Stimulated activated naive B cell treated with anti-CD40 and anti-IgM and Interleukin-4, amounts not matched to agents 10 μg/mL and 1 μg/mL and 100 μg/mL, for 72 hours (primary cell): Measurements from ENCODE around the gene CCL11.

Experiments used
- ATAC-seq, 2 donors: fragments of 150-1000 bp; cut with Tn5 transposase; replicated peaks; 2 replicates each; pipeline ENCODE4 v1.10.0; 2021; ENCODE audit warnings: moderate library complexity in 1 of 2
- DNase-seq: peaks from one replicate; pipeline ENCODE4 v3.0.0; 2021
- H3K27ac Mint-ChIP-seq: one replicate; pipeline ENCODE4 v1.8.0; 2022; ENCODE audit warnings: mild to moderate bottlenecking, mixed read lengths
- H3K27me3 Mint-ChIP-seq, 2 donors: one replicate each; pipeline ENCODE4 v1.8.0; 2022; ENCODE audit warnings: mixed read lengths in 2 of 2
- H3K36me3 Mint-ChIP-seq, 2 donors: one replicate each; pipeline ENCODE4 v1.8.0; 2022; ENCODE audit warnings: mixed read lengths in 2 of 2, mild to moderate bottlenecking in 1 of 2
- H3K4me1 Mint-ChIP-seq, 2 donors: one replicate each; pipeline ENCODE4 v1.8.0; 2022; ENCODE audit warnings: mixed read lengths in 2 of 2, mild to moderate bottlenecking in 1 of 2
- H3K4me3 Mint-ChIP-seq, 2 donors: one replicate each; pipeline ENCODE4 v1.8.0; 2022; ENCODE audit warnings: mild to moderate bottlenecking in 2 of 2, mixed read lengths in 2 of 2, moderate library complexity in 1 of 2
- H3K9me3 Mint-ChIP-seq, 2 donors: one replicate each; pipeline ENCODE4 v1.8.0; 2022; ENCODE audit warnings: mixed read lengths in 2 of 2, mild to moderate bottlenecking in 1 of 2

CCL11 gene

DNA sequence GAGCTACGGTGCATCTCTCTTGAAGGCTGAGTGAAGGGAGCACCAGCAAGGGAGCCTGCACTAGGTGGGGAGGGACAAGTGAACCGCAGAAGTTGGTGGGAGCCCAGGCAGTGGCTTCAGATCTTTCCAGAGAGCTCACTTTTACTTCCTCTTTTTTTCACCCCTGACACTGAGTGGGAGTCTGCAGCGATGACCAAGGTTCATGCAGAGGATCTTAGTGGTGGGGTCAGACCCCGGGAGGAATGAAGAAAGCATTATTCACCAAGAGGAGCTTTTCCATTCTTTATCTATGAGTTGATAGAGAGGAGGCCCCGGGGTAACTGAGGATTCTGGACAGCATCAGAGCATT lies 33.5 kb upstream of the CCL11 start:
- Mint-ChIP-seq H3K27me3 (peaks cover 30% of the 10 kb centered on the region in 2 donors), H3K36me3 (no peaks in the 10 kb centered on the region)

DNA sequence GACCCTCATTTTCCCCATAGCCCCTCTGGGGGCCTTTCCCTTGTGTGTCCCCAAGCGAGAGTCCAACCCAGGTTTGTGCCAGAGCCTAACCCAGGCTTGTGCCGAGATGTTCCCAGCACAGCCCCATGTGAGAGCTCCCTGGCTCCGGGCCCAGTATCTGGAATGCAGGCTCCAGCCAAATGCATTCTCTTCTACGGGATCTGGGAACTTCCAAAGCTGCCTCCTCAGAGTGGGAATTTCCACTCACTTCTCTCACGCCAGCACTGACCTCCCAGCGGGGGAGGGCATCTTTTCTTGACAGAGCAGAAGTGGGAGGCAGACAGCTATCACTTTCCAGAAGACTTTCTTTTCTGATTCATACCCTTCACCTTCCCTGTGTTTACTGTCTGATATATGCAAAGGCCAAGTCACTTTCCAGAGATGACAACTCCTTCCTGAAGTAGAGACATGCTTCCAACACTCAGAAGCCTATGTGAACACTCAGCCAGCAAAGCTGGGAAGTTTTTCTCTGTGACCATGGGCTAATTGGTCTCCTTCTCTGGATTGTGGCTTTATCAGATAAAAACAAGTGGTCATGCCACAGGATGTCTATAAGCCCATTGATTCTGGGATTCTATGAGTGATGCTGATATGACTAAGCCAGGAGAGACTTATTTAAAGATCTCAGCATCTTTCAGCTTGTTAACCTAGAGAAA lies 33.0 kb upstream of the CCL11 start:
- peak overlapping the region; percentile 30 to 51 for H3K4me3 Mint-ChIP-seq
- H3K4me1 Mint-ChIP-seq: peaks cover 27 to 63% of the 10 kb centered on the region in 2 donors
- no peaks in the 10 kb centered on the region for H3K9me3 Mint-ChIP-seq
- peaks cover 33 to 35% of the 10 kb centered on the region in 2 donors for H3K27me3 Mint-ChIP-seq
- H3K27ac Mint-ChIP-seq: peak overlapping the region; percentile 52
- ATAC-seq (peak; percentile 51 to 64), DNase-seq (no peak)
- no peaks in the 10 kb centered on the region for H3K36me3 Mint-ChIP-seq

More for the DNA sequence above, 33.5 kb upstream of the CCL11 start:
- ATAC-seq (peak; percentile 87 to 88), DNase-seq (peak; percentile 59)
- peak overlapping the region; percentile 30 to 51 for H3K4me3 Mint-ChIP-seq
- no peaks in the 10 kb centered on the region for H3K9me3 Mint-ChIP-seq
- H3K27ac Mint-ChIP-seq: peak overlapping the region; percentile 52
- peaks cover 27 to 64% of the 10 kb centered on the region in 2 donors for H3K4me1 Mint-ChIP-seq

DNA sequence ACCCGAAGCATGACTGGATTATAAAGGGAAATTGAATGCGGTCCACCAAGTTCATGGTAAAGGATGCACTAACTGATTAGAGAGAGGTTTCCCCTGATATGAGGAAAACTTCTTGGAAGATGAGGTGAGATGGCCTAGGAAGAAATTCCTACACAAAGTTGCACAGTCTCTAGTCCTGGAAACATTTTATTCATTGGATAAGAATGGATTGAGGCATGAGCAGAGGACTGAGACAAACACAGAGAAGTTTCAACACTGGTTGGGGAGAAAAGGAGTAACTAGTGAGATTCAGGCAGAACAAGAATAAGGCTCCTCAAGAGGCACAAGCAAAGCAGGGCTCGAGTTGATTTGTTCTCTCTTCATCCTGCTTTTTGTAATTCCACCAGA lies 32.4 kb upstream of the CCL11 start:
- H3K4me3 Mint-ChIP-seq: no peak overlapping the region
- no peaks in the 10 kb centered on the region for H3K36me3 Mint-ChIP-seq
- H3K4me1 Mint-ChIP-seq: peaks cover 27 to 57% of the 10 kb centered on the region in 2 donors
- ATAC-seq (no peak), DNase-seq (no peak)
- no peaks in the 10 kb centered on the region for H3K9me3 Mint-ChIP-seq
- no peak overlapping the region for H3K27ac Mint-ChIP-seq
- peaks cover 33 to 38% of the 10 kb centered on the region in 2 donors for H3K27me3 Mint-ChIP-seq

DNA sequence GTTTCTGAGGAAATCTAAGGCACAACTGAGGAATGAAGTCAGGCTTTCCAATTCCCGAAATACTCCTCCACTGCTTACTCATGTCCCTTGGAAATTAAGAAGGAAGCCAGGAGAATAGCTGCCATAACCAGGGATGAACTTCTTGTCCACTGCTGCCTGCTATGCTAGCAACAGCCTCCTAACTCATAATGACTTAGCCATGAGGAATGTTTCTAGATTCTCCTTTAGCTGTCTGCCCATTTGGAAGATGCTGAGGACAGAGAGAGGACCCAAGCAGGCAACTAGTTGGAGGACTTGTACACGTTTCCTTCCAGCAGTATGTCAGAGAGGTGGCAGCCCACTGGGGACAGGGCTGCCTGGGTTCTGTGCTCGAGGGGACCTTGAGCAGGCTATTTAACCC lies 31.4 kb upstream of the CCL11 start:
- DNase-seq (no peak), ATAC-seq (no peak)
- no peak overlapping the region for H3K4me3 Mint-ChIP-seq
- no peaks in the 10 kb centered on the region for H3K9me3 Mint-ChIP-seq
- H3K27me3 Mint-ChIP-seq: peaks cover 31 to 44% of the 10 kb centered on the region in 2 donors
- no peaks in the 10 kb centered on the region for H3K36me3 Mint-ChIP-seq
- H3K27ac Mint-ChIP-seq: no peak overlapping the region
- peaks cover 26 to 47% of the 10 kb centered on the region in 2 donors for H3K4me1 Mint-ChIP-seq

DNA sequence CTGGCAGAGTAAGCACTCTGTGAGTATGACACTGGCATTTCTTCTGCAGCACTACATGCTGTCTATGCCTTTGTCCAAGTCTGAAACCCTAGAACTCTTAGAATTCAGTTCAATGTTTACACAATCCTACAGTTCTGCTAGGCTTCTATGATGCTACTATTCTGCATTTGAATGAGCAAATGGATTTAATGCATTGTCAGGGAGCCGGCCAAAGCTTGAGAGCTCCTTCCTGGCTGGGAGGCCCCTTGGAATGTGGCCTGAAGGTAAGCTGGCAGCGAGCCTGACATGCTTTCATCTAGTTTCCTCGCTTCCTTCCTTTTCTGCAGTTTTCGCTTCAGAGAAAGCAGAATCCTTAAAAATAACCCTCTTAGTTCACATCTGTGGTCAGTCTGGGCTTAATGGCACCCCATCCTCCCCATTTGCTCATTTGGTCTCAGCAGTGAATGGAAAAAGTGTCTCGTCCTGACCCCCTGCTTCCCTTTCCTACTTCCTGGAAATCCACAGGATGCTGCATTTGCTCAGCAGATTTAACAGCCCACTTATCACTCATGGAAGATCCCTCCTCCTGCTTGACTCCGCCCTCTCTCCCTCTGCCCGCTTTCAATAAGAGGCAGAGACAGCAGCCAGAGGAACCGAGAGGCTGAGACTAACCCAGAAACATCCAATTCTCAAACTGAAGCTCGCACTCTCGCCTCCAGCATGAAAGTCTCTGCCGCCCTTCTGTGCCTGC lies 30.7 kb upstream of the CCL11 start, which contains the start of gene CCL2:
TSS of gene CCL2 (plus strand) at position 635 of the 730 bp plus-strand sequence. CDS start at position 700, 65 bp downstream.
- no peaks in the 10 kb centered on the region for H3K36me3 Mint-ChIP-seq
- H3K9me3 Mint-ChIP-seq: no peaks in the 10 kb centered on the region
- H3K4me3 Mint-ChIP-seq: peak within 1 kb of the TSS; percentile 30 to 56
- H3K27me3 Mint-ChIP-seq: peaks cover 33 to 51% of the 10 kb centered on the region in 2 donors
- H3K4me1 Mint-ChIP-seq: peaks cover 26 to 40% of the 10 kb centered on the region in 2 donors
- no peak for DNase-seq
- no peak within 1 kb of the TSS for H3K27ac Mint-ChIP-seq
- ATAC-seq: peak; percentile 40 to 59

DNA sequence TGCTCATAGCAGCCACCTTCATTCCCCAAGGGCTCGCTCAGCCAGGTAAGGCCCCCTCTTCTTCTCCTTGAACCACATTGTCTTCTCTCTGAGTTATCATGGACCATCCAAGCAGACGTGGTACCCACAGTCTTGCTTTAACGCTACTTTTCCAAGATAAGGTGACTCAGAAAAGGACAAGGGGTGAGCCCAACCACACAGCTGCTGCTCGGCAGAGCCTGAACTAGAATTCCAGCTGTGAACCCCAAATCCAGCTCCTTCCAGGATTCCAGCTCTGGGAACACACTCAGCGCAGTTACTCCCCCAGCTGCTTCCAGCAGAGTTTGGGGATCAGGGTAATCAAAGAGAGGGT lies 30.2 kb upstream of the CCL11 start:
- Mint-ChIP-seq H3K36me3 (no peaks in the 10 kb centered on the region), H3K27ac (no peak overlapping the region), H3K4me1 (peaks cover 26 to 38% of the 10 kb centered on the region in 2 donors), H3K4me3 (peak overlapping the region in 1 of 2 donors; percentile 56), H3K27me3 (peaks cover 32 to 57% of the 10 kb centered on the region in 2 donors), H3K9me3 (no peaks in the 10 kb centered on the region)
- ATAC-seq (no peak), DNase-seq (no peak)

DNA sequence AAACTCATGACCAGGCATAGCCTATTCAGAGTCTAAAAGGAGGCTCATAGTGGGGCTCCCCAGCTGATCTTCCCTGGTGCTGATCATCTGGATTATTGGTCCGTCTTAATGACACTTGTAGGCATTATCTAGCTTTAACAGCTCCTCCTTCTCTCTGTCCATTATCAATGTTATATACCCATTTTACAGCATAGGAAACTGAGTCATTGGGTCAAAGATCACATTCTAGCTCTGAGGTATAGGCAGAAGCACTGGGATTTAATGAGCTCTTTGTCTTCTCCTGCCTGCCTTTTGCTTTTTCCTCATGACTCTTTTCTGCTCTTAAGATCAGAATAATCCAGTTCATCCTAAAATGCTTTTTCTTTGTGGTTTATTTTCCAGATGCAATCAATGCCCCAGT lies 29.7 kb upstream of the CCL11 start:
- Mint-ChIP-seq H3K27me3 (peaks cover 31 to 55% of the 10 kb centered on the region in 2 donors), H3K27ac (no peak overlapping the region), H3K4me3 (no peak overlapping the region), H3K9me3 (no peaks in the 10 kb centered on the region), H3K36me3 (no peaks in the 10 kb centered on the region), H3K4me1 (peaks cover 26 to 36% of the 10 kb centered on the region in 2 donors)
- ATAC-seq (no peak), DNase-seq (no peak)

DNA sequence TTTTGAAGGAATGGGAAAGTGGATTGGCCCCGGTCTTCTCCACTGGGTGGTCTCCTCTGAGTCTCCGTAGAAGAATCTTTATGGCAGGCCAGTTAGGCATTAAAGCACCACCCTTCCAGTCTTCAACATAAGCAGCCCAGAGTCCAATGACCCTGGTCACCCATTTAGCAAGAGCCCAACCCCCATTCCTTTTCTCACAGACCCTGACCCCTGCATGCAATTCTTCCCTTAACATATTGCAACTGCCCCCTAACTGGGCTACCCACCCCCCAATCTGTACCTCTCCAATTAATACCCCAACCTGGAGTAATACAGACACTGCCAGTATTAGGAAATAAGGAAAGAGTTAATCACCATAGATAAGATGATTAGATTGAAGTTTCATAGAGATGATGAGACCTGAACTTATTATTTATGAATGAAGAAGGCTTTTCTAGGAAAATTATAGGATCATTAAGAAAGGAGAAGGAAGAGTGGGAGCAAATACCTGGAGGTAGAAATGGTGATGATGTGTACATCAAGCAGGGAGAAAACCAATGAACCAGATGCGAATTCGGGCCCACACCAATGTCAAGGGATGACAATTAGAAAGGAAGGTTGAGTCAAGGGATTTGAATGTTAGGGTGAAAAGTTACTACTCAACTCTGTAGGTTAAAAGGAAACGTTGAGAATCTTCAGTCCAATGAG lies 28.1 kb upstream of the CCL11 start:
- ATAC-seq (no peak), DNase-seq (no peak)
- Mint-ChIP-seq H3K27ac (no peak overlapping the region), H3K36me3 (no peaks in the 10 kb centered on the region), H3K9me3 (no peaks in the 10 kb centered on the region), H3K4me1 (peaks cover 16 to 20% of the 10 kb centered on the region in 2 donors), H3K27me3 (peaks cover 25 to 58% of the 10 kb centered on the region in 2 donors), H3K4me3 (no peak overlapping the region)

DNA sequence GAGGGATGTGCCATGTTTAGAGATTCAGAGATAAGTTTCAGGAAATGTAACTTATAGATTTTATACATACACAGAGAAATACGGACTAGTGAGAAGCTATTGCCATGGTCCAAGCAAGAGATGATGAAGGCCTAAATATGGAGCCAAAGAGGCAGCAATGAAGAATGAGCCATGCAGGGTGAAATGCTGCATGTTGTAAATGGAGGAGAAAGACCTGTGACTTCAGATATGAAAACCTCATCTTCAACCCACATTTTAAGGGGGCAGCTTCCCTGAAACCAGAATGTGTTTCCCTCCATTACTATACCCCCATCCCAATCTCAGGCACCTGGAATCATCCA lies 27.6 kb upstream of the CCL11 start:
- DNase-seq: no peak
- no peak overlapping the region for H3K4me3 Mint-ChIP-seq
- H3K27ac Mint-ChIP-seq: no peak overlapping the region
- H3K9me3 Mint-ChIP-seq: no peaks in the 10 kb centered on the region
- H3K27me3 Mint-ChIP-seq: peaks cover 25 to 59% of the 10 kb centered on the region in 2 donors
- H3K36me3 Mint-ChIP-seq: no peaks in the 10 kb centered on the region
- peaks cover 11 to 15% of the 10 kb centered on the region in 2 donors for H3K4me1 Mint-ChIP-seq
- no peak for ATAC-seq

DNA sequence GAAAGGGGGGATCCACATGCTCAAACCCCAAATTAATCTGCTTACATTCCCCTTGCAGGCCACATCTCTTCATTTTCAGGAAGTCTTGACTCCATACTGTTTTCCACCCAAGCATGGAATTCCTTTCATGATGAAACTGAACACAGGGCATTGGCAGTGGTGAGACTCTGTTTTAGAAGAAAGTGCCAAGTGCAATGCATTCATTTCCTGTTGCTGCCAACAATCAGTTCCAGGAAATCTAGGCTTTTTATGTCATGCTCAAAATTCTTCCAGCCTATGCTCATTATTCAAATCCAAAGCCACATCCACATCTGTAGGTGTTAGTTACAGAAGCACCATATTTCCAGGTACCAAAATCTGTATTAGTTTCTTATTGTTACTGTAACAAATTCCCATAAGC lies 26.4 kb upstream of the CCL11 start:
- no peak for DNase-seq
- Mint-ChIP-seq H3K9me3 (no peaks in the 10 kb centered on the region), H3K27ac (no peak overlapping the region), H3K27me3 (peaks cover 29 to 59% of the 10 kb centered on the region in 2 donors), H3K36me3 (no peaks in the 10 kb centered on the region), H3K4me3 (no peak overlapping the region), H3K4me1 (peaks cover 7 to 9% of the 10 kb centered on the region in 2 donors)
- ATAC-seq: no peak

DNA sequence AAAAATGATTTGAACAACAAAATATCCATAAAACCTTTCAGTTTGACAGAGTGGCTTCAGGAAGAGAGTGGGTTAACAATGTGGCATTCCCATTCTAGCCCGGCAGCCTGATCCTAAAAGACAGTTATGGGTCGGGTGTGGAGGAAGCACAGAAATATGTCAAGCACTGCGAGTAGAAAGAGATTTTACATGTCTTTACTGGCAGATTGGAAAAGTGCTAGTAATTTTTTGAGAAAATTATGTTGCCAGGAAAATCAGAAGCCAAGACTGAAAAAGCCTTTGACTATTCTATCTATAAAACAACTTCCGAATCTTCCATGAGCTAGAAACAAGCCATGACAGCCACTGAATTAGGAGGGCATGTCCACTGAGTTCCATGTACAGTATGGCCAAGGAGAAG lies 24.7 kb upstream of the CCL11 start:
- H3K27me3 Mint-ChIP-seq: peaks cover 32 to 64% of the 10 kb centered on the region in 2 donors

DNA sequence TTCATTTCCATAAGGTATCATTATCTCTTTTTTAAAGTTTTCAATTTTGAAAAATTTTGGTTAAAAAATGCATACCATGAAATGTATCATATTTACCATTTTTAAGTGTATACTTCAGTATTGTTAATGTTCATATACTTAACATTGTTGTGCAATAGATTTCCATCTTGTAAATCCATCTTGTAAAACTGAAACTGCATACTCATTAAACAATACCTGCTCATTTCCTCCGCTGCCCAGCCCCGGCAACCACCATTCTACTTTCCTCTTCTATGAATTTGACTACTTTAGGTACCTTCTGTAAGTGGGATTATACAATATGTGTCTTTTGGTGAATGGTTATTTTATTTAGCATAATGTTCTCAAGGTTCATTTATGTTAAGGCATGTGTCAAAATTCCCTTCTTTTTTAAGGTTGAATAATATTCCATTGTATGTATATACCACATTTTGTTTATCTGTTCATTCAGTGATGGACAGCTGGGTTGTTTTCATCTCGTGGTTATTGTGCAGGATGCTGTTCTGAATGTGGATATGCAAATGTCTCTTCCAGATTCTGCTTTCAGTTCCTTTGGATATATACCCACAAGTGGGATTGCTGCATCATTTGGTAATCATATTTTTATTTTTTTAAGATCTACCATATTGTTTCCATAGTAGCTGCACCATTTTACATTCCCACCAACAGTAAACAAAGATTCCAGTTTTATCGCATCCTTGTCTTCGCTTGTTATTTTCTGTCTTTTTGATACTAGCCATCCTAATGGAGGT lies 23.8 kb upstream of the CCL11 start:
- ATAC-seq: no peak
- peaks cover 36 to 64% of the 10 kb centered on the region in 2 donors for H3K27me3 Mint-ChIP-seq
- no peak overlapping the region for H3K27ac Mint-ChIP-seq
- no peaks in the 10 kb centered on the region for H3K4me1 Mint-ChIP-seq
- H3K4me3 Mint-ChIP-seq: no peak overlapping the region
- H3K9me3 Mint-ChIP-seq: no peaks in the 10 kb centered on the region
- no peak for DNase-seq
- no peaks in the 10 kb centered on the region for H3K36me3 Mint-ChIP-seq

More for the DNA sequence above, 24.7 kb upstream of the CCL11 start:
- Mint-ChIP-seq H3K4me3 (no peak overlapping the region), H3K27ac (no peak overlapping the region), H3K9me3 (no peaks in the 10 kb centered on the region), H3K4me1 (no peaks in the 10 kb centered on the region), H3K36me3 (no peaks in the 10 kb centered on the region)
- ATAC-seq: no peak
- no peak for DNase-seq

DNA sequence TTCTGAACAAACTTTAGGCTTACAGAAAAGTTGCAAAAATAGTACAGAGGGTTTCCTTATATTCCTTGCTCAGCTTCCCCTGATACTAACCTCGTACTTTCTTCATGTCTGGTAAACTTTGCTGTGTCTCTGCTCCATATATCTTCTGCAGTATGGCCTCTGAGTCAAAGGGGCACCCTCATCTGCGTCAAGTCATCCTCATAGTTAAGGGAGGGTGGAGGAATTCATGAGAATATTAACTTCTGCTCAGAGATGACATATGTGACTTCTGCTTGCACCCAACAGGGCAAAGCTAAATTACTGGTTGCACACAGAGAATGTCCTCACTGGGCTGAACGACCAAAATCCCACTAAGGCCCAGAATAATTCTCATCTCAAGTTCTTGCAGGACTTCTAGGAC lies 19.8 kb upstream of the CCL11 start:
- H3K4me1 Mint-ChIP-seq: no peaks in the 10 kb centered on the region
- no peaks in the 10 kb centered on the region for H3K9me3 Mint-ChIP-seq
- no peak overlapping the region for H3K4me3 Mint-ChIP-seq
- ATAC-seq (no peak), DNase-seq (no peak)
- no peak overlapping the region for H3K27ac Mint-ChIP-seq
- H3K27me3 Mint-ChIP-seq: peaks cover 42 to 56% of the 10 kb centered on the region in 2 donors
- no peaks in the 10 kb centered on the region for H3K36me3 Mint-ChIP-seq

DNA sequence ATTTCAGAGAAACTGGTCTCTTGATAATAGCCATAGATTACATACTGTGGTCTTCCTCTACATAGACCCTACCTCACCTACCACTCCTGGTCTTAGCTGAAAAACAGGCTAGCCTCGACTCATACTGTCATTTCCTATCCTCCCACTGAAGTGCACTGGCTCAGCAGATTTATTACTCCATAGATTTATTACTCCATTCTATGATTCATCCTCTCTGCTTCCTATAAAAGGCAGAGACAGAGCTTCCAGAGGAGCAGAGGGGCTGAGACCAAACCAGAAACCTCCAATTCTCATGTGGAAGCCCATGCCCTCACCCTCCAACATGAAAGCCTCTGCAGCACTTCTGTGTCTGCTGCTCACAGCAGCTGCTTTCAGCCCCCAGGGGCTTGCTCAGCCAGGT lies 15.6 kb upstream of the CCL11 start, which contains the start of gene CCL7:
TSS of gene CCL7 (plus strand) at position 253 of the 400 bp plus-strand sequence. CDS start at position 323, 70 bp downstream.
- no peaks in the 10 kb centered on the region for H3K9me3 Mint-ChIP-seq

More for the DNA sequence above, 15.6 kb upstream of the CCL11 start, which contains the start of gene CCL7:
- Mint-ChIP-seq H3K36me3 (no peaks in the 10 kb centered on the region), H3K27me3 (peaks cover 65 to 75% of the 10 kb centered on the region in 2 donors), H3K4me1 (no peaks in the 10 kb centered on the region), H3K27ac (no peak within 1 kb of the TSS), H3K4me3 (no peak within 1 kb of the TSS)
- DNase-seq (no peak), ATAC-seq (no peak)
